T-helper 2 cell treated with Interferon-gamma antibody and Interleukin-4, amounts not matched to agents 100 ng/mL and 5 ng/mL, for 36 hours (primary cell): ENCODE data around the gene KAT6B. TPM values are rescaled to one million over a fixed set of nuclear protein-coding genes. Genes with fewer than 3 reads are reported as not detected.
"Not testable (repeated sequence)": the region's sequence is repeated elsewhere in the genome, so short reads cannot be mapped to it uniquely, and the experiment has no call there.

Source experiments
- intact Hi-C: fragments of 100-400 bp; cut with micrococcal nuclease; formaldehyde crosslinking; loops from one replicate; pipeline ENCODE4 v1.15.1; 2023
- total RNA-seq: library from RNA; stranded (reverse); gene quantifications from 2 replicates; pipeline ENCODE4 v1.2.3, GENCODE V29; 2022

Gene KAT6B
- total RNA-seq, 1 donor from 2014 or later: 29.9 TPM

- intact Hi-C loops: not testable (repeated sequence)
Observed at GRCh38 chr10:75055896-75056406, 229.6 kb downstream of the KAT6B start.

- intact Hi-C loops: no loop called here
Observed at GRCh38 chr10:75057680-75058079, 231.3 kb downstream of the KAT6B start.

- intact Hi-C loops: no loop called here
Observed at GRCh38 chr10:75058161-75058560, 231.8 kb downstream of the KAT6B start.

- intact Hi-C loops: no loop called here
Observed at GRCh38 chr10:75061709-75062505, 235.5 kb downstream of the KAT6B start.

DNA sequence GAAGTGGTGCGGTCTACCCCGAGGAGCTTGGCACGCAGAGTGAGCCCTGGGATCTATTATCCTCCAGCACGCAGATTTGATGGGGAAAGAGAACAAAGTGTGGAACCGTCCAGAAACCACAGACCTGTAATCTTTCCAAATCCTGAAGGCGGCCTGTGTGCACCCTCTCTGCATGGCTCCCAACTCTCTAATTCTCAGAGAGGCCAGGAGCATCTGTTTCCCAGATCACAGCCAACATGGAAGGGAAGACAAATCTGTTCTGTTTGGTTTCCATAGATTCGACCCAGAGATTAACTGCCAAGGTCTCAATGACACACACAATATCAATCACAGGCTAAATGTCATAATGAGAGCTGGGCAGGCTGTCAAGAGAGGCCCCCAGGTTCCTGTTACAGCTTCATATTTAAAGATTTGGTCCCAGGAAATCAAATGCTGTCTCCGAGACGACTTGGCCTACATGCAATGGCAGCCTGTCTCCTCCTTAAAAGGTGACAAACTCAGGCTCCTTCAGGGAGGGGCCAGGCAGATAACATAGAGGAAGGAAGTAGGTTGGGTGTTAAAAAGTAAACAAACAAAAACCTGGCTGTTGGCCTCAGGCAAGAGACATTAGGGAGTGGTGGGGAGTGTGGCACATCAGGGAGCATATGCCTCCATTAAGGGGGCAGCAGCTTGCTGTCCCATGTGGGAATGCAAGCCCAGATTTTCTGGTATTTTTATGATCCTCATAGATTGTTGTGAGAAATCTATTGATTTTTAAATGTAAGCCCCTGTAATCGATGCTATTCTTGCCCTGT, 236.3 kb downstream of the KAT6B start:
- intact Hi-C loops: no loop called here

DNA sequence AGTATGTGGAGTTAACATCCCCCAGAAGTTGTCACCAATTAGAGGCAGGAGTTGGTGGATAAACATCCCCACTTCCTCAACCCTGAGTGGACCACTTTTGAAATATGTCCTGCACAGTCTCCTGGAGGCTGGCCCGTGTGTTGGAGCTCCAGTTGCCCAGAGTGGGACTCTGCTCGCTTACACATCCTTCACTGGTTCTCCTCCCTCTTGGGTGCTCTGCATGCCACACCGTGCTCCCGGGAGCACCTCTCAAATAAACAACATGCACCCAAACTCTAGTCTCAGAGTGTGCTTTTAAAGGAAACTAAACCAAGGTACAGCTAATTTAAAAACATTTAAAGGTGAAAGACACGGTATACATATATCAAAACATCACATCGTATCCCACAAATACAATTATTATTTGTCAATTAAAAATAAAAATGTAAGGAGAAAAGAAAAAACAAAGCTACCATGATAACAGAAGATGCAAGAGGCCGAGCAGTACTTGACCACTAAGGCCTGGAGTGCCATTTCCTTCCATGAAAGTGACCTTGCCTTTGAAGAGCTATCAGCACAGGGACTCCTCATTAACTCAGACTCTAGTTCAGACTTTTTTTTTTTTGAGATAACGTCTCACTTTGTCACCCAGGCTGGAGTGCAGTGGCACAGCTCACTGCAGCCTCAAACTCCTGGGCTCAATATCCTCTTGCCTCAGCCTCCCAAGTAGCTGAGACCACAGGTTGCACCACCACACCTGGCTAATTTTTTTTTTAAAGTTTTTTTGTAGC, 237.2 kb downstream of the KAT6B start:
- intact Hi-C loops: no loop called here

GRCh38 chr10:75065076-75065475, 238.7 kb downstream of the KAT6B start:
- intact Hi-C loops: no loop called here

- intact Hi-C loops: no loop called here
Observed at GRCh38 chr10:75066271-75066670, 239.9 kb downstream of the KAT6B start.

- intact Hi-C loops: no loop called here
Observed at GRCh38 chr10:75067272-75067671, 240.9 kb downstream of the KAT6B start.

DNA sequence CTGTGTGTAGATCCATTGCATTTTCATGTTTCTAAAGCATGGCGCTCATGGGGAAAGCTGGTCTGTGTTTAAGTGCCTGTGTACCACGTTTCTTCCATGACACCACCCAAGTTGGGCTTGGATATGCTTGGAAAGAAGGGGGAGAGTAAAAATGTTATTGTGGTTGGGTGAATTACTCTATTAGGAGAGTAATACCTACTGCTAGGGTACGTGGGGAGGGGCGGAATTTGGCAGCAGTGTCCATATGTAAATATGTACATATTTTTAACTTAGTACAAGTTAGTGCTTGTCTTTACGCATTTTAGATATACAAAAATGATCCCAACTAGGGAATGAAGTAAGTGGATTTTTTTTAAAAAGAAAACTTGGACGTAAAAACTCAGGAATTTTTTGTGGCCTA, 242.1 kb downstream of the KAT6B start:
- intact Hi-C loops: no loop called here

- intact Hi-C loops: no loop called here
Observed at GRCh38 chr10:75070476-75070875, 244.1 kb downstream of the KAT6B start.

DNA sequence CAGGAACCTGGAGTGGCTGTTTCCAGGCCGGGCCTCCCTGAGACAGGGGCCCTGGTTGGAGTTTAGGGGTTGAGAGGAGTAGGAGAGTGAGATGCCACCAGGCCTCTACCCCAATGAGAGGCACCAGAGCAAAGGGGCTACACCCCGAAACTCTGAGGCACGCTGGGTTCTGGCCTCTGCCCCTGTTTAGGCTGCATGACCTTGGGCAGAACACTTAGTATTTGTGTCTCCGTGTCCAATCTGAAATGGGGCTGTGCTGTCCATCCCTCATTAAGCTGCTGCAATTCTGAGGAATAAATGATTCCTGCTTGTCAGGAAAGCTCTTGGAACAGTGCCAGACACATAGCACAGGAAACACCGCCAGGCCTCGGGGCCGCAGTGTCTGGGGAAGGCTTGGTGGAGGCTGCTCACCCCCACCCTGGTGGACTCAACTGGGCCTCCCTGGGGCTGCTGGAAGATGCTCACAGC, 244.6 kb downstream of the KAT6B start:
- intact Hi-C loops: no loop called here

DNA sequence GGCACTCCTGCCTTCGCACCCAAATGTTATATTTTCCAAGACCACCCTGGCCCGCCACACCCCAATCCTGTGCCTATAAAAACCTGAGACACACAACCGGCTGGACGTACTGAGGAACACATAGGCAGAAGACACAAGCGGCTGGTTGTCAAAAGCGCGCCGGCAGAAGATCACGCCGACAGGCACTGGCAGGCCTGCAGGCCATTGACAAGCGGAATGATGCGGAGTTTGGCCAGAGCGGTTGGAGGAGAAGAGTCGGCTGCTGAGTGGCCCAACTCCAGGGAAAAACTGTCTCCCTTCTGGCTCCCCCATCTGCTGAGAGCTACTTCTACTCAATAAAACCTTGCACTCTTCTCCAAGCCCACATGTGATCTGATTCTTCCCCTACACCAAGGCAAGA, 245.4 kb downstream of the KAT6B start:
- intact Hi-C loops: no loop called here

DNA sequence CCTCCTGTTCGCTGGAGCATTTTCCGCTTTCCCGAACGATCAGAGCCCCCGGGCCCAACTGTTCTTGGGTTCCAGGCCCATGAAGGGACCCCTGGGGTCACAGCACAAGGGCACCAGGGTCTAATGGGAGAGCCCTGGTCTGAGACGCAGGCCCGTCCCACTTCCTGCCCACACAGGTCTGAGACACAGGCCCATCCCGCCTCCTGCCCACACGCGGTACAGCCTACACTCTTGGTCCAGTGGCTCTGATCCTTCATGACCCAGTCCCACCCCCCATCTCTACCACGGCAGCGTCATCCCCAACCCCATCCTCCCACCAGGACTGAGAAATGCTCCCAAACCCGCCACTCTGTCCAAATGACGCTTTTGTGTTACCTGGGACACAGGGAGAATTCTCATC, 246.3 kb downstream of the KAT6B start:
- intact Hi-C loops: no loop called here

- intact Hi-C loops: no loop called here
Observed at GRCh38 chr10:75073442-75073841, 247.0 kb downstream of the KAT6B start.

- intact Hi-C loops: no loop called here
Observed at GRCh38 chr10:75074711-75075445, 248.5 kb downstream of the KAT6B start.

DNA sequence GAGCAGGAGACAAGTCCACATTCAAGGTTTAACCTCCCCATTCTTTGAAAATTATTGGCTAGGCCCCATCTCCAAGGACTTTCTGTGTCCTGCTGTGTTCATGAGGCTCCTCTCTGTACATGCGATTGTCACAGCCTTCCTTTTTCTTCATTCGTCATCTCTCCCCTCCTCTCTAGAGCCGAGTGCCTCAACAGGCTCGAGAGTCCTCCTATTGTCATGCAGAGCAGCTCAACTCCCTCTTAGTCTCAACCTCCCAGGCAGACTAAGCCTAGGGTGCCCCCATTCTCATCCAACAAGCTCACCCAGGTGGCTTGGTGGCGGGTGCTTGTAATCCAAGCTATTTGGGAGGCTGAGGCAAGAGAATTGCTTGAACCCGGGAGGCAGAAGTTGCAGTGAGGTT, 249.9 kb downstream of the KAT6B start:
- intact Hi-C loops: no loop called here

GRCh38 chr10:75079436-75080083, 253.2 kb downstream of the KAT6B start:
- intact Hi-C loops: no loop called here

- intact Hi-C loops: no loop called here
Observed at GRCh38 chr10:75080554-75080953, 254.2 kb downstream of the KAT6B start.

GRCh38 chr10:75081379-75081778, 255.0 kb downstream of the KAT6B start:
- intact Hi-C loops: no loop called here
